SK-N-MC (cell line): ENCODE measurements around the gene MSH5.

Source experiments
- DNase-seq: peaks from one replicate; pipeline ENCODE4 v3.0.0-alpha.2; 2011; ENCODE audit warnings: low read depth, low spot score
- H3K27ac ChIP-seq: fragments of 200-600 bp; sonication (generic); 2 replicates; pipeline ENCODE4 v1.5.1; 2016; ENCODE audit warnings: mixed run types
- H3K36me3 ChIP-seq: fragments of 200-600 bp; sonication (generic); 2 replicates; pipeline ENCODE4 v1.6.1; 2017; ENCODE audit warnings: antibody characterized with exemption, low read length, mixed read lengths; ENCODE audit not compliant: insufficient read depth
- H3K4me3 ChIP-seq: fragments of 200-600 bp; sonication (generic); 2 replicates; pipeline ENCODE4 v1.5.1; 2016
- H3K9ac ChIP-seq: fragments of 200-600 bp; sonication (generic); 2 replicates; pipeline ENCODE4 v1.8.0; 2017; ENCODE audit warnings: mixed run types, mixed read lengths; ENCODE audit not compliant: insufficient read length
- H3K9me3 ChIP-seq: fragments of 200-600 bp; sonication (generic); 2 replicates; pipeline ENCODE4 v1.6.1; 2017; ENCODE audit warnings: low read depth, mild to moderate bottlenecking, antibody characterized with exemption, low read length, moderate library complexity, mixed read lengths
- EZH2 ChIP-seq: fragments of 200-600 bp; sonication (generic); IDR thresholded peaks from one replicate; pipeline ENCODE4 v1.6.1; 2017; ENCODE audit warnings: antibody characterized with exemption
- FOXP2 ChIP-seq: optimal IDR thresholded peaks from 2 replicates; pipeline ENCODE3; 2011; ENCODE audit warnings: mild to moderate bottlenecking, moderate library complexity; ENCODE audit not compliant: insufficient read depth; ENCODE audit errors: extremely low read length, control extremely low read depth
- POLR2AphosphoS5 ChIP-seq: IDR thresholded peaks from 2 replicates; pipeline ENCODE4 v1.6.1; 2012; ENCODE audit warnings: mild to moderate bottlenecking, low read depth, low read length, borderline replicate concordance

MSH5 gene

GRCh38 chr6:31717499-31718222 is 22.1 kb upstream of the MSH5 start:
- H3K36me3 ChIP-seq = no peaks in the 10 kb centered on the region
- TF ChIP-seq FOXP2 (no peak), POLR2AphosphoS5 (no peak), EZH2 (no peak)
- H3K9me3 ChIP-seq = no peaks in the 10 kb centered on the region
- no peak overlapping the region for H3K27ac ChIP-seq
- no peak for DNase-seq
- H3K4me3 ChIP-seq = no peak overlapping the region
- no peak overlapping the region for H3K9ac ChIP-seq

GRCh38 chr6:31718265-31718664 is 21.5 kb upstream of the MSH5 start:
- DNase-seq = no peak
- Histone ChIP-seq H3K36me3 (no peaks in the 10 kb centered on the region), H3K4me3 (no peak overlapping the region), H3K9me3 (no peaks in the 10 kb centered on the region), H3K27ac (no peak overlapping the region), H3K9ac (no peak overlapping the region)
- no peak for TF ChIP-seq FOXP2
- TF ChIP-seq POLR2AphosphoS5 = no peak
- no peak for TF ChIP-seq EZH2

GRCh38 chr6:31719001-31719400 is 20.8 kb upstream of the MSH5 start:
- Histone ChIP-seq H3K9ac (no peak overlapping the region), H3K27ac (no peak overlapping the region)
- TF ChIP-seq EZH2 (no peak), FOXP2 (no peak), POLR2AphosphoS5 (no peak)

GRCh38 chr6:31720196-31720770 is 19.5 kb upstream of the MSH5 start:
- Histone ChIP-seq H3K9me3 (no peaks in the 10 kb centered on the region), H3K4me3 (no peak overlapping the region), H3K36me3 (no peaks in the 10 kb centered on the region), H3K9ac (no peak overlapping the region), H3K27ac (no peak overlapping the region)
- TF ChIP-seq FOXP2 = no peak
- no peak for TF ChIP-seq POLR2AphosphoS5
- TF ChIP-seq EZH2 = no peak
- DNase-seq = no peak

More at GRCh38 chr6:31719001-31719400, 20.8 kb upstream of the MSH5 start:
- DNase-seq = no peak
- H3K4me3 ChIP-seq = no peak overlapping the region
- H3K36me3 ChIP-seq = no peaks in the 10 kb centered on the region
- no peaks in the 10 kb centered on the region for H3K9me3 ChIP-seq

GRCh38 chr6:31721351-31722020 is 18.3 kb upstream of the MSH5 start, which contains the start of gene LY6G6C:
TSS of gene LY6G6C (minus strand) at chr6:31721746. CDS start at chr6:31721679, 67 bp downstream.
- H3K36me3 ChIP-seq = no peaks in the 10 kb centered on the region
- H3K9ac ChIP-seq = no peak within 1 kb of the TSS
- no peak for TF ChIP-seq FOXP2
- TF ChIP-seq EZH2 = no peak
- TF ChIP-seq POLR2AphosphoS5 = no peak
- H3K27ac ChIP-seq = no peak within 1 kb of the TSS
- H3K4me3 ChIP-seq = no peak within 1 kb of the TSS
- H3K9me3 ChIP-seq = no peaks in the 10 kb centered on the region
- DNase-seq = no peak

GRCh38 chr6:31722173-31722572 is 17.6 kb upstream of the MSH5 start:
- TF ChIP-seq EZH2 (no peak), POLR2AphosphoS5 (no peak), FOXP2 (no peak)
- Histone ChIP-seq H3K9ac (no peak overlapping the region), H3K27ac (no peak overlapping the region)

GRCh38 chr6:31723245-31723979 is 16.4 kb upstream of the MSH5 start, which contains the start of gene MPIG6B:
TSS of gene MPIG6B (plus strand) at chr6:31723373. CDS start at chr6:31723384, 11 bp downstream.
- TF ChIP-seq EZH2 = no peak
- TF ChIP-seq FOXP2 = no peak
- no peak for TF ChIP-seq POLR2AphosphoS5
- Histone ChIP-seq H3K9me3 (no peaks in the 10 kb centered on the region), H3K27ac (no peak within 1 kb of the TSS), H3K9ac (no peak within 1 kb of the TSS), H3K36me3 (peaks cover 6% of the 10 kb centered on the region; the same call in 1 of the 2 replicates), H3K4me3 (no peak within 1 kb of the TSS)
- no peak for DNase-seq

More at GRCh38 chr6:31722173-31722572, 17.6 kb upstream of the MSH5 start:
- Histone ChIP-seq H3K9me3 (no peaks in the 10 kb centered on the region), H3K4me3 (no peak overlapping the region), H3K36me3 (peaks cover 3% of the 10 kb centered on the region; the same call in 1 of the 2 replicates)
- no peak for DNase-seq

GRCh38 chr6:31723980-31724691 is 15.7 kb upstream of the MSH5 start:
- TF ChIP-seq POLR2AphosphoS5 (no peak), EZH2 (no peak), FOXP2 (no peak)
- no peaks in the 10 kb centered on the region for H3K9me3 ChIP-seq
- no peak overlapping the region for H3K27ac ChIP-seq
- DNase-seq = no peak
- no peak overlapping the region for H3K9ac ChIP-seq
- no peak overlapping the region for H3K4me3 ChIP-seq
- H3K36me3 ChIP-seq = peaks cover 6% of the 10 kb centered on the region; the same call in 1 of the 2 replicates
